Endometrial microvascular endothelial cells (primary cell): ENCODE data around the gene ZDHHC19. TPM values are rescaled to one million over a fixed set of nuclear protein-coding genes. Genes with fewer than 3 reads are reported as not detected.
"Not testable (repeated sequence)": the region's sequence is repeated elsewhere in the genome, so short reads cannot be mapped to it uniquely, and the experiment has no call there.

Experiments
- in situ Hi-C: cut with HindIII; loops from 2 replicates; pipeline ENCODE4 v1.10.0; 2017; ENCODE audit warnings: low sequenced_read_pairs, low pct_unique_long_range_greater_than_20kb; ENCODE audit errors: inconsistent ontology term
- total RNA-seq: library from RNA; depleted of rRNA; stranded (reverse); fragments of >200 nt; gene quantifications from one replicate; pipeline ENCODE4 v1.2.3, GENCODE V29; 2015; ENCODE audit errors: inconsistent ontology term

Gene ZDHHC19
- not detected for total RNA-seq

- in situ Hi-C loops = no loop called here
Observed at GRCh38 chr3:196210673-196211556, at the start of gene ZDHHC19. Gene ZDHHC19, minus strand, starts transcription at chr3:196211400. Its CDS starts 85 bp downstream, at chr3:196211315.

- in situ Hi-C loops = no loop called here
Observed at GRCh38 chr3:196260784-196261183, 49.6 kb upstream of the ZDHHC19 start.

- in situ Hi-C loops = no loop called here
Observed at GRCh38 chr3:196255776-196256175, 44.6 kb upstream of the ZDHHC19 start.

- in situ Hi-C loops = no loop called here
Observed at GRCh38 chr3:196254376-196255283, 43.4 kb upstream of the ZDHHC19 start.

GRCh38 chr3:196251918-196252317, 40.7 kb upstream of the ZDHHC19 start:
- in situ Hi-C loops = no loop called here

- in situ Hi-C loops = no loop called here
Observed at GRCh38 chr3:196246612-196247308, 35.6 kb upstream of the ZDHHC19 start.

GRCh38 chr3:196244166-196244565, 33.0 kb upstream of the ZDHHC19 start:
- in situ Hi-C loops = not testable (repeated sequence)

GRCh38 chr3:196241704-196242103, 30.5 kb upstream of the ZDHHC19 start:
- in situ Hi-C loops = no loop called here

- in situ Hi-C loops = no loop called here
Observed at GRCh38 chr3:196240424-196240823, 29.2 kb upstream of the ZDHHC19 start.

- in situ Hi-C loops = no loop called here
Observed at GRCh38 chr3:196238612-196239560, 27.7 kb upstream of the ZDHHC19 start.

- in situ Hi-C loops = no loop called here
Observed at GRCh38 chr3:196237203-196237602, 26.0 kb upstream of the ZDHHC19 start.

- in situ Hi-C loops = no loop called here
Observed at GRCh38 chr3:196236223-196236622, 25.0 kb upstream of the ZDHHC19 start.

- in situ Hi-C loops = no loop called here
Observed at GRCh38 chr3:196235452-196236122, 24.4 kb upstream of the ZDHHC19 start.

GRCh38 chr3:196232882-196233251, 21.7 kb upstream of the ZDHHC19 start:
- in situ Hi-C loops = no loop called here

GRCh38 chr3:196232154-196232881, 21.1 kb upstream of the ZDHHC19 start:
- in situ Hi-C loops = no loop called here

- in situ Hi-C loops = no loop called here
Observed at GRCh38 chr3:196227629-196228493, 16.7 kb upstream of the ZDHHC19 start.
